Smooth muscle cell (in vitro differentiated cells): ENCODE measurements around the gene MCCD1. TPM values are rescaled to one million over a fixed set of nuclear protein-coding genes. Genes with fewer than 3 reads are reported as not detected.

Experiments used
- DNase-seq: peaks from one replicate; lab custom pipeline; 2025; ENCODE audit not compliant: unreplicated experiment; lab: John Stamatoyannopoulos, UW
- H2AFZ ChIP-seq: fragments of 200-600 bp; sonication (generic); 2 replicates; pipeline ENCODE4 v1.6.0; 2016; ENCODE audit warnings: antibody characterized with exemption, low read depth, mild to moderate bottlenecking
- H3F3A ChIP-seq: fragments of 200-600 bp; sonication (generic); 2 replicates; pipeline ENCODE4 v1.6.0; 2017; ENCODE audit warnings: antibody characterized with exemption, low read depth
- H3K27ac ChIP-seq: fragments of 200-600 bp; sonication (generic); 2 replicates; pipeline ENCODE4 v1.5.1; 2016; ENCODE audit warnings: low read depth, mild to moderate bottlenecking
- H3K27me3 ChIP-seq: fragments of 200-600 bp; sonication (generic); 2 replicates; pipeline ENCODE4 v1.6.1; 2016; ENCODE audit warnings: low read depth, mild to moderate bottlenecking
- H3K36me3 ChIP-seq: fragments of 200-600 bp; sonication (generic); 2 replicates; pipeline ENCODE4 v1.5.1; 2016; ENCODE audit warnings: low read depth
- H3K4me1 ChIP-seq: fragments of 200-600 bp; sonication (generic); 2 replicates; pipeline ENCODE4 v1.5.1; 2016; ENCODE audit warnings: low read depth
- H3K4me2 ChIP-seq: fragments of 200-600 bp; sonication (generic); 2 replicates; pipeline ENCODE4 v1.6.0; 2016; ENCODE audit warnings: mild to moderate bottlenecking
- H3K4me3 ChIP-seq: fragments of 200-600 bp; sonication (generic); 2 replicates; pipeline ENCODE4 v1.5.1; 2016; ENCODE audit warnings: mild to moderate bottlenecking
- H3K79me2 ChIP-seq: fragments of 200-600 bp; sonication (generic); 2 replicates; pipeline ENCODE4 v1.6.0; 2016; ENCODE audit warnings: low read depth, mild to moderate bottlenecking
- H3K9ac ChIP-seq: fragments of 200-600 bp; sonication (generic); 2 replicates; pipeline ENCODE4 v1.6.0; 2016; ENCODE audit warnings: low read depth
- H3K9me3 ChIP-seq: fragments of 200-600 bp; sonication (generic); replicated peaks from 2 replicates; pipeline ENCODE4 v1.5.1; 2016; ENCODE audit warnings: low read depth
- H4K20me1 ChIP-seq: fragments of 200-600 bp; sonication (generic); 2 replicates; pipeline ENCODE4 v1.6.0; 2016; ENCODE audit warnings: low read depth
- WGBS: methylation state at CpG from one replicate; pipeline ENCODE4 v1.1.7; 2016; ENCODE audit warnings: low lambda C conversion rate; 5-methylcytosine and 5-hydroxymethylcytosine counted together
- polyA plus RNA-seq: library from polyadenylated mRNA; unstranded; fragments of >200 nt; fragmentation: Nextera tagmentation; extraction: Ambion mirVana; gene quantifications from 2 replicates; pipeline ENCODE4 v1.2.1, GENCODE V29; 2016
- total RNA-seq: library from RNA; depleted of rRNA; stranded (reverse); fragments of >200 nt; gene quantifications from 2 replicates; pipeline ENCODE4 v1.2.3, GENCODE V29; 2014
- TF ChIP-seq, protein P1 (sequence below): fragments of 200-600 bp; sonication (generic); IDR thresholded peaks from 2 replicates; pipeline ENCODE4 v1.5.1; 2017; ENCODE audit warnings: borderline replicate concordance, mild to moderate bottlenecking, antibody characterized with exemption; ENCODE audit not compliant: insufficient read depth, poor library complexity, severe bottlenecking

The MCCD1 gene
- total and polyA plus RNA-seq, 2 experiments from 2014 or later = not detected

DNA sequence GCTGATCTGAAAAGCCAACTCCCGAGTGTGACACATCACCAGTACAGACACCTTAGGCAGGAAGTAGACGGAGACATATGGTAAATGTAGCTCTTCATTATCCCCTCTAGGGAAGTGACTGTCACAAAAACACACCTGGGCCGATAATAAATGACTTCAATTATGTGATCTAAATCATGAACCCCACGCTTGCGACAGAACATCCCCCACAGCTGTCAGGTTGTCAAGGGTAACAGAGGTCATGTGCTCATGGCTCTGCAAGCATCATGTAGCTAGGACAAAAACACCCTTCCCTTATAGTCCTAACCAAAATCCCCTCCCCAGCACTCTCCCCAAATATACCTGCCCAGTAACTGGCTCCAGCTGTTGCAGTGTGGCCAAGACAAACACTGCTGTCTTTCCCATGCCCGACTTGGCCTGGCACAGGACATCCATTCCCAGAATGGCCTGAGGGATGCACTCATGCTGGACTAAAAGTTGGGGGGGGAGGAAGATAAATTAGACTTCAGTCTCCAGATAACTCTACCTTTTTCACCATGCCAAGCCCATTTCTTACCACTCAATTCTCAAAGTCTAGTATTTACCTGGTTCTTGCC, 10.1 kb downstream of the MCCD1 start:
- H4K20me1 ChIP-seq = peaks cover 75% of the 10 kb centered on the region
- no peak overlapping the region for H2AFZ ChIP-seq
- H3K4me1 ChIP-seq = peaks cover 20% of the 10 kb centered on the region
- H3K4me2 ChIP-seq = peak overlapping the region; percentile 99
- no peak for DNase-seq
- WGBS = 91% methylated on average over 6 of the region's 6 CpGs
- peak overlapping the region; percentile 93 for H3K4me3 ChIP-seq
- peaks cover 16% of the 10 kb centered on the region for H3K36me3 ChIP-seq
- H3K27me3 ChIP-seq = no peaks in the 10 kb centered on the region
- H3K9ac ChIP-seq = peak overlapping the region; percentile 95
- TF ChIP-seq, protein P1, sequence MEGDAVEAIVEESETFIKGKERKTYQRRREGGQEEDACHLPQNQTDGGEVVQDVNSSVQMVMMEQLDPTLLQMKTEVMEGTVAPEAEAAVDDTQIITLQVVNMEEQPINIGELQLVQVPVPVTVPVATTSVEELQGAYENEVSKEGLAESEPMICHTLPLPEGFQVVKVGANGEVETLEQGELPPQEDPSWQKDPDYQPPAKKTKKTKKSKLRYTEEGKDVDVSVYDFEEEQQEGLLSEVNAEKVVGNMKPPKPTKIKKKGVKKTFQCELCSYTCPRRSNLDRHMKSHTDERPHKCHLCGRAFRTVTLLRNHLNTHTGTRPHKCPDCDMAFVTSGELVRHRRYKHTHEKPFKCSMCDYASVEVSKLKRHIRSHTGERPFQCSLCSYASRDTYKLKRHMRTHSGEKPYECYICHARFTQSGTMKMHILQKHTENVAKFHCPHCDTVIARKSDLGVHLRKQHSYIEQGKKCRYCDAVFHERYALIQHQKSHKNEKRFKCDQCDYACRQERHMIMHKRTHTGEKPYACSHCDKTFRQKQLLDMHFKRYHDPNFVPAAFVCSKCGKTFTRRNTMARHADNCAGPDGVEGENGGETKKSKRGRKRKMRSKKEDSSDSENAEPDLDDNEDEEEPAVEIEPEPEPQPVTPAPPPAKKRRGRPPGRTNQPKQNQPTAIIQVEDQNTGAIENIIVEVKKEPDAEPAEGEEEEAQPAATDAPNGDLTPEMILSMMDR = no peak
- H3K9me3 ChIP-seq = no peaks in the 10 kb centered on the region
- no peak overlapping the region for H3K27ac ChIP-seq
- H3F3A ChIP-seq = peaks cover 26% of the 10 kb centered on the region
- peaks cover 72% of the 10 kb centered on the region for H3K79me2 ChIP-seq

DNA sequence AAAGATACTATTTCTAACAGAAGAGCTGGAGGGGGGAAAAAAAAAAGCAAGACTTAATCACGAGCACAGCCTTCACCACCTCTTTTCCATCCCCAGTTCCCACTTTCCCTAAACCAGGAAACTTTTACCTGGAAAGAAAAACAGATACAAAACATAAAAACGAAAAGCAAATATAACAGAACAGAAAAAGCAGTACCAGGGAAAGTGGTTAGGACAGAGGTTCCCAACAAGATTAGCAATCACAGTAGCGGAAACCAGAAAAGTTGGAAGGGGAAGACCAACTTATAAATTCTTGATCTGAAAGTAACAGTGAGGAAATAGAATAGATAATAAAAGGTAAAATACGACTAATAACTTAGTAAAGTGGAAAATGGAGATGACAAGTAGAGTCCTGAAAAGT, 11.9 kb downstream of the MCCD1 start:
- TF ChIP-seq, protein P1 = no peak
- Histone ChIP-seq H3K4me2 (peak overlapping the region; percentile 99), H3K9me3 (no peaks in the 10 kb centered on the region), H3K36me3 (peaks cover 7% of the 10 kb centered on the region), H3K27ac (peak overlapping the region; percentile 90), H3K79me2 (peaks cover 68% of the 10 kb centered on the region), H3K4me1 (peaks cover 20% of the 10 kb centered on the region), H4K20me1 (peaks cover 58% of the 10 kb centered on the region), H3K4me3 (peak overlapping the region; percentile 93), H3K9ac (peak overlapping the region; percentile 95), H2AFZ (no peak overlapping the region), H3F3A (peaks cover 17% of the 10 kb centered on the region), H3K27me3 (no peaks in the 10 kb centered on the region)
- 13% methylated on average over 4 of the region's 4 CpGs for WGBS
- no peak for DNase-seq

DNA sequence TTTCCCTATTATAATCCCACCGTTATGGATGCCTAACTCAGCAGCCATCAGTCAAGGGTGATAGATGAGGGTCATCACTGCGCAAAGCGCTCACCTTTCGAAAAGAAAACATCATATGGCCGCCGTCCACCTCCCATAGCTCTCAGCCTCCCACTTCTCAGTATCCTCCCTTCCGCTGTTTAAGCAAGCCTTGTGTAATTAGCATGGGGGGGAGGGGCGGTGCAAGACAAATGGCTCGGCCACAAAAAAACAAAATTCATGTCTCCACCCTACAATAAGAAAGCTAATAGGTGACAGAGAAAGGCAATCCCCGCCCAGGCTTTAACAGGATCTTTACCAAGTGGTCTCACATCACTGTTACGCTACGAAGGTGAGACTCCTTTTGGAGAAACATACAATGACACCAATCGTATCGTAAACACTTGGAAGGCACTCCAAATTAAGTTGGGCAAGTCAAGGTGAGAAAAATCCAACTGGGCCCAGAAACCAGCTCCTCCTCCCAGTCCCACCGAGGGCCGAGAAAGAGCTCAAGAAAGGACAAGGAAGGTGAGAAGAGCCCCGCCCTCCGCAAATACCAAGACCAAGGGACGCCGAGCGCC, 12.4 kb downstream of the MCCD1 start:
- H4K20me1 ChIP-seq = peaks cover 53% of the 10 kb centered on the region
- DNase-seq = no peak
- H3K4me2 ChIP-seq = peak overlapping the region; percentile 99
- H3K27me3 ChIP-seq = no peaks in the 10 kb centered on the region
- H3K27ac ChIP-seq = peak overlapping the region; percentile 90
- peaks cover 17% of the 10 kb centered on the region for H3F3A ChIP-seq
- H3K9me3 ChIP-seq = no peaks in the 10 kb centered on the region
- H3K36me3 ChIP-seq = peaks cover 2% of the 10 kb centered on the region
- peak overlapping the region; percentile 95 for H3K9ac ChIP-seq
- peak overlapping the region; percentile 93 for H3K4me3 ChIP-seq
- WGBS = under 1% methylated on average over 21 of the region's 21 CpGs
- H3K4me1 ChIP-seq = peaks cover 20% of the 10 kb centered on the region
- H2AFZ ChIP-seq = no peak overlapping the region
- H3K79me2 ChIP-seq = peaks cover 63% of the 10 kb centered on the region
- TF ChIP-seq, protein P1 = no peak
